H9 (cell line): ENCODE data around the gene INTS6. TPM values are rescaled to one million over a fixed set of nuclear protein-coding genes. Genes with fewer than 3 reads are reported as not detected.

ENCODE experiments used
- DNase-seq: peaks from one replicate; pipeline ENCODE4 v3.0.0-alpha.2; 2017
- H2AFZ ChIP-seq: one replicate; pipeline ENCODE4 v1.6.1; 2013; ENCODE audit warnings: mild to moderate bottlenecking, low read length, control low read depth, moderate library complexity
- H2AK5ac ChIP-seq: 2 replicates; pipeline ENCODE4 v1.6.1; 2013; ENCODE audit warnings: low read length, control low read depth, mixed read lengths; ENCODE audit not compliant: insufficient read length
- H2BK120ac ChIP-seq: one replicate; pipeline ENCODE4 v1.6.1; 2013; ENCODE audit warnings: low read depth, mild to moderate bottlenecking, low read length, control low read depth, inconsistent platforms; ENCODE audit not compliant: poor library complexity, severe bottlenecking
- H2BK12ac ChIP-seq: 2 replicates; pipeline ENCODE4 v1.6.1; 2013; ENCODE audit warnings: low read length, control low read depth, mixed read lengths, low read depth; ENCODE audit not compliant: insufficient read length
- H2BK15ac ChIP-seq: 2 replicates; pipeline ENCODE4 v1.6.1; 2013; ENCODE audit warnings: low read depth, low read length, control low read depth
- H2BK20ac ChIP-seq: one replicate; pipeline ENCODE4 v1.6.1; 2013; ENCODE audit warnings: low read depth, mild to moderate bottlenecking, low read length, control low read depth, inconsistent platforms; ENCODE audit not compliant: poor library complexity, severe bottlenecking
- H2BK5ac ChIP-seq: 2 replicates; pipeline ENCODE4 v1.6.1; 2013; ENCODE audit warnings: low read length, control low read depth, mixed read lengths; ENCODE audit not compliant: insufficient read length
- H3K14ac ChIP-seq: 2 replicates; pipeline ENCODE4 v1.6.1; 2013; ENCODE audit warnings: low read length, control low read depth; ENCODE audit not compliant: insufficient read depth
- H3K18ac ChIP-seq: 2 replicates; pipeline ENCODE4 v1.6.1; 2013; ENCODE audit warnings: low read depth, mild to moderate bottlenecking, mixed read lengths, low read length, control low read depth; ENCODE audit not compliant: insufficient read length
- H3K23ac ChIP-seq: 2 replicates; pipeline ENCODE4 v1.6.1; 2013; ENCODE audit warnings: low read length, control low read depth, mixed read lengths, low read depth; ENCODE audit not compliant: insufficient read length
- H3K23me2 ChIP-seq: 2 replicates; pipeline ENCODE4 v1.6.1; 2013; ENCODE audit warnings: low read depth, mild to moderate bottlenecking, mixed read lengths, low read length, control low read depth; ENCODE audit not compliant: insufficient read length, poor library complexity, severe bottlenecking
- H3K27ac ChIP-seq: 2 replicates; pipeline ENCODE4 v1.5.1; 2013; ENCODE audit warnings: low read length, control low read depth, mixed read lengths, low read depth; ENCODE audit not compliant: insufficient read length
- H3K27me3 ChIP-seq: 2 replicates; pipeline ENCODE4 v1.6.1; 2013; ENCODE audit warnings: low read length, control low read depth, inconsistent platforms; ENCODE audit not compliant: insufficient read depth
- H3K4ac ChIP-seq: 2 replicates; pipeline ENCODE4 v1.6.1; 2013; ENCODE audit warnings: low read depth, mild to moderate bottlenecking, control low read depth, inconsistent platforms, low read length, moderate library complexity
- H3K4me1 ChIP-seq: 2 replicates; pipeline ENCODE4 v1.6.1; 2013; ENCODE audit warnings: low read length, control low read depth, inconsistent platforms; ENCODE audit not compliant: insufficient read depth
- H3K4me2 ChIP-seq: 2 replicates; pipeline ENCODE4 v1.6.1; 2013; ENCODE audit warnings: low read length, control low read depth, mixed read lengths; ENCODE audit not compliant: insufficient read length, insufficient read depth
- H3K56ac ChIP-seq: 2 replicates; pipeline ENCODE4 v1.6.1; 2013; ENCODE audit warnings: low read depth, mild to moderate bottlenecking, mixed read lengths, low read length, control low read depth; ENCODE audit not compliant: insufficient read length
- H3K79me1 ChIP-seq: 2 replicates; pipeline ENCODE4 v1.6.1; 2013; ENCODE audit warnings: low read depth, mild to moderate bottlenecking, moderate library complexity, low read length, control low read depth, inconsistent platforms; ENCODE audit not compliant: insufficient read depth, poor library complexity, severe bottlenecking
- H3K79me2 ChIP-seq: 2 replicates; pipeline ENCODE4 v1.6.1; 2013; ENCODE audit warnings: low read length, control low read depth, inconsistent platforms; ENCODE audit not compliant: insufficient read depth
- H3K9ac ChIP-seq: 2 replicates; pipeline ENCODE4 v1.6.1; 2013; ENCODE audit warnings: low read length, control low read depth, mixed read lengths; ENCODE audit not compliant: insufficient read length; ENCODE audit errors: extremely low read depth
- H3K9me3 ChIP-seq: one replicate; pipeline ENCODE4 v1.6.1; 2013; ENCODE audit warnings: low read depth, low read length, inconsistent platforms; ENCODE audit not compliant: control insufficient read depth
- H3T11ph ChIP-seq: one replicate; pipeline ENCODE4 v1.6.1; 2013; ENCODE audit warnings: mild to moderate bottlenecking, low read length, control low read depth, inconsistent platforms
- H4K20me1 ChIP-seq: one replicate; pipeline ENCODE4 v1.6.1; 2013; ENCODE audit not compliant: control insufficient read depth, insufficient read length, insufficient read depth
- H4K5ac ChIP-seq: 2 replicates; pipeline ENCODE4 v1.6.1; 2013; ENCODE audit warnings: low read depth, mild to moderate bottlenecking, mixed read lengths, low read length, control low read depth; ENCODE audit not compliant: insufficient read length
- H4K8ac ChIP-seq: replicated peaks from 2 replicates; pipeline ENCODE4 v1.6.1; 2013; ENCODE audit warnings: low read length, control low read depth, mixed read lengths, low read depth; ENCODE audit not compliant: insufficient read length
- H4K91ac ChIP-seq: 2 replicates; pipeline ENCODE4 v1.6.1; 2013; ENCODE audit warnings: low read depth, mild to moderate bottlenecking, moderate library complexity, mixed read lengths, low read length, control low read depth; ENCODE audit not compliant: insufficient read length
- H3K27ac Mint-ChIP-seq, 3 experiments: 2 replicates in 2 of 3; 3 replicates in 1 of 3; pipeline ENCODE4 v1.8.0; 2020 to 2021; ENCODE audit warnings: mixed read lengths in 3 of 3, mild to moderate bottlenecking in 1 of 3, moderate library complexity in 1 of 3
- H3K27me3 Mint-ChIP-seq: 2 replicates; pipeline ENCODE4 v1.8.0; 2021; ENCODE audit warnings: low read depth, mild to moderate bottlenecking, moderate library complexity, mixed read lengths
- H3K36me3 Mint-ChIP-seq, 3 experiments: 2 replicates in 2 of 3; 3 replicates in 1 of 3; pipeline ENCODE4 v1.8.0; 2020 to 2021; ENCODE audit warnings: low read depth in 3 of 3, mixed read lengths in 3 of 3; ENCODE audit not compliant: insufficient read depth in 1 of 3
- H3K4me1 Mint-ChIP-seq, 2 experiments: 2 replicates each; pipeline ENCODE4 v1.8.0; 2020; ENCODE audit warnings: mixed read lengths in 2 of 2
- H3K4me3 Mint-ChIP-seq, 2 experiments: 2 replicates in 1 of 2; 3 replicates in 1 of 2; pipeline ENCODE4 v1.8.0; 2020 to 2021; ENCODE audit warnings: mild to moderate bottlenecking in 2 of 2, mixed read lengths in 2 of 2, moderate library complexity in 1 of 2
- H3K9me3 Mint-ChIP-seq, 2 experiments: 2 replicates in 1 of 2; 3 replicates in 1 of 2; pipeline ENCODE4 v1.8.0; 2020; ENCODE audit warnings: mild to moderate bottlenecking in 2 of 2, mixed read lengths in 2 of 2, moderate library complexity in 1 of 2
- WGBS: extraction: QIAGEN DNeasy Blood & Tissue Kit; methylation state at CpG from one replicate; pipeline ENCODE4 v1.1.7; 2013; ENCODE audit warnings: missing lambda C conversion rate, low lambda C conversion rate, mixed read lengths; ENCODE audit not compliant: insufficient read length; ENCODE audit errors: extremely low coverage; 5-methylcytosine and 5-hydroxymethylcytosine counted together
- total RNA-seq: library from RNA; stranded (reverse); gene quantifications from 2 replicates; pipeline ENCODE4 v1.2.1, GENCODE V29; 2021
- TF ChIP-seq, protein P1 (sequence below): fragments of 200-600 bp; sonication (generic); conservative IDR thresholded peaks from 3 replicates; pipeline ENCODE4 v1.8.0; 2021; ENCODE audit warnings: antibody characterized with exemption, mild to moderate bottlenecking

The INTS6 gene
- total RNA-seq, 1 experiment from 2014 or later, result 61.2 TPM

- Histone ChIP-seq H4K20me1 (no peaks in the 10 kb centered on the region), H2AFZ (no peak overlapping the region), H2BK12ac (no peak overlapping the region), H3K27ac (no peak overlapping the region), H2BK20ac (no peak overlapping the region), H4K8ac (no peak overlapping the region), H3K4ac (no peak overlapping the region), H3T11ph (no peak overlapping the region), H3K23me2 (no peaks in the 10 kb centered on the region), H3K14ac (no peak overlapping the region), H3K9ac (no peak overlapping the region), H2BK5ac (no peak overlapping the region), H2BK15ac (no peak overlapping the region), H3K4me2 (no peak overlapping the region), H3K79me1 (no peaks in the 10 kb centered on the region), H4K91ac (no peak overlapping the region), H4K5ac (no peak overlapping the region), H2BK120ac (no peak overlapping the region), H3K9me3 (no peaks in the 10 kb centered on the region), H3K18ac (no peak overlapping the region), H2AK5ac (no peak overlapping the region), H3K27me3 (no peaks in the 10 kb centered on the region), H3K23ac (no peak overlapping the region), H3K79me2 (no peaks in the 10 kb centered on the region), H3K56ac (no peak overlapping the region), H3K4me1 (no peaks in the 10 kb centered on the region)
- peaks cover 2% of the 10 kb centered on the region; the same call in 1 of the 2 replicates for H3K27me3 Mint-ChIP-seq
- H3K9me3 Mint-ChIP-seq, result no peaks in the 10 kb centered on the region
- no peak overlapping the region for H3K4me3 Mint-ChIP-seq
- no peak for DNase-seq
- WGBS, result no CpG with 5 or more reads among the region's 5 CpGs
- H3K27ac Mint-ChIP-seq, result no peak overlapping the region
- peaks cover 31 to 36% of the 10 kb centered on the region in 2 experiments for H3K4me1 Mint-ChIP-seq
- no peaks in the 10 kb centered on the region; a peak in 1 of 7 replicates for H3K36me3 Mint-ChIP-seq
- TF ChIP-seq, protein P1, sequence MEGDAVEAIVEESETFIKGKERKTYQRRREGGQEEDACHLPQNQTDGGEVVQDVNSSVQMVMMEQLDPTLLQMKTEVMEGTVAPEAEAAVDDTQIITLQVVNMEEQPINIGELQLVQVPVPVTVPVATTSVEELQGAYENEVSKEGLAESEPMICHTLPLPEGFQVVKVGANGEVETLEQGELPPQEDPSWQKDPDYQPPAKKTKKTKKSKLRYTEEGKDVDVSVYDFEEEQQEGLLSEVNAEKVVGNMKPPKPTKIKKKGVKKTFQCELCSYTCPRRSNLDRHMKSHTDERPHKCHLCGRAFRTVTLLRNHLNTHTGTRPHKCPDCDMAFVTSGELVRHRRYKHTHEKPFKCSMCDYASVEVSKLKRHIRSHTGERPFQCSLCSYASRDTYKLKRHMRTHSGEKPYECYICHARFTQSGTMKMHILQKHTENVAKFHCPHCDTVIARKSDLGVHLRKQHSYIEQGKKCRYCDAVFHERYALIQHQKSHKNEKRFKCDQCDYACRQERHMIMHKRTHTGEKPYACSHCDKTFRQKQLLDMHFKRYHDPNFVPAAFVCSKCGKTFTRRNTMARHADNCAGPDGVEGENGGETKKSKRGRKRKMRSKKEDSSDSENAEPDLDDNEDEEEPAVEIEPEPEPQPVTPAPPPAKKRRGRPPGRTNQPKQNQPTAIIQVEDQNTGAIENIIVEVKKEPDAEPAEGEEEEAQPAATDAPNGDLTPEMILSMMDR, result no peak
These were observed 109.4 kb downstream of the INTS6 start for GRCh38 chr13:51343475-51343874.
